HepG2 (cell line): ENCODE measurements around the gene RAPGEF5. TPM values are rescaled to one million over a fixed set of nuclear protein-coding genes. Genes with fewer than 3 reads are reported as not detected.

Experiments
- ATAC-seq: fragments of 200-7000 bp; cut with Tn5 transposase; 3 replicates; pipeline ENCODE4 v1.9.1; 2020; ENCODE audit warnings: mild to moderate bottlenecking, moderate library complexity
- BruUV-seq: library from RNA; stranded (reverse); fragments of 400-500 nt; replicated peaks from 2 replicates; lab custom pipeline; 2021; lab: Mats Ljungman, UMichigan
- CTCF ChIA-PET: fragments of 300-600 bp; formaldehyde crosslinking; extraction: SDS; loops from one replicate; lab custom pipeline; 2021; ENCODE audit warnings: low total read pairs, inconsistent platforms, low intra/inter-chr PET ratio; lab: Yijun Ruan, JAX
- POLR2A ChIA-PET: fragments of 350-600 bp; sonication (Branson Sonifier 250); formaldehyde crosslinking; loops from one replicate; lab custom pipeline; 2020; ENCODE audit warnings: antibody characterized with exemption, inconsistent platforms; lab: Yijun Ruan, JAX
- DNase-seq: peaks from one replicate; pipeline ENCODE4 v3.0.0-alpha.2; 2015; ENCODE audit warnings: low spot score
- FAIRE-seq: peaks from 3 replicates; lab custom pipeline; 2011; peaks lifted over from hg19 to GRCh38; lab: Jason Lieb, UNC
- H2AFZ ChIP-seq: one replicate; pipeline ENCODE4 v1.6.1; 2011; ENCODE audit warnings: low read length, inconsistent platforms
- H3K27ac ChIP-seq: fragments of 300-600 bp; 3 replicates; pipeline ENCODE4 v1.8.0; 2011; ENCODE audit warnings: mixed run types, mild to moderate bottlenecking, mixed read lengths, low read length, inconsistent platforms; ENCODE audit not compliant: insufficient read depth; ENCODE audit errors: extremely low read length
- H3K27me3 ChIP-seq, 2 experiments: fragments of 200-600 bp in 1 of 2; 2 replicates in 1 of 2; 3 replicates in 1 of 2; pipeline versions ENCODE4 v1.6.0 to v1.8.0; 2011; ENCODE audit warnings: low read length in 2 of 2, mild to moderate bottlenecking in 2 of 2, moderate library complexity in 2 of 2, inconsistent platforms in 1 of 2; ENCODE audit not compliant: insufficient read depth in 2 of 2, control insufficient read depth in 1 of 2
- H3K36me3 ChIP-seq, 2 experiments: fragments of 200-600 bp in 1 of 2; replicated peaks in 1 of 2; 2 replicates in 1 of 2; 3 replicates in 1 of 2; pipeline versions ENCODE4 v1.5.1 to v1.8.0; 2011; ENCODE audit warnings: low read length in 2 of 2, inconsistent platforms in 1 of 2; ENCODE audit not compliant: insufficient read depth in 2 of 2, control insufficient read depth in 1 of 2
- H3K4me1 ChIP-seq: 2 replicates; pipeline ENCODE4 v1.5.1; 2012; ENCODE audit warnings: low read length, inconsistent platforms; ENCODE audit not compliant: insufficient read depth
- H3K4me2 ChIP-seq: 2 replicates; pipeline ENCODE4 v1.6.0; 2011; ENCODE audit warnings: low read depth, low read length, inconsistent platforms
- H3K4me3 ChIP-seq, 3 experiments: fragments of 200-600 bp in 1 of 3; sonication (generic), shearing (Covaris generic) in 1 of 3; replicated peaks in 1 of 3; 2 replicates each; pipeline ENCODE4 v1.5.1; 2011 to 2016; ENCODE audit warnings: low read length in 3 of 3, inconsistent platforms in 2 of 3, low read depth in 2 of 3, mild to moderate bottlenecking in 2 of 3, control low read depth in 1 of 3, mixed read lengths in 1 of 3; ENCODE audit not compliant: insufficient read depth in 1 of 3
- H3K79me2 ChIP-seq: one replicate; pipeline ENCODE4 v1.6.1; 2011; ENCODE audit warnings: low read length, inconsistent platforms; ENCODE audit not compliant: insufficient read depth
- H3K9ac ChIP-seq: 2 replicates; pipeline ENCODE4 v1.6.0; 2011; ENCODE audit warnings: mild to moderate bottlenecking, low read depth, low read length, inconsistent platforms; ENCODE audit not compliant: insufficient read depth
- H3K9me3 ChIP-seq: 2 replicates; pipeline ENCODE4 v1.5.1; 2012; ENCODE audit warnings: mild to moderate bottlenecking, low read length
- H4K20me1 ChIP-seq: 2 replicates; pipeline ENCODE4 v1.6.0; 2011; ENCODE audit warnings: inconsistent platforms, mild to moderate bottlenecking, low read length, moderate library complexity; ENCODE audit not compliant: insufficient read depth
- AKAP8 ChIP-seq: sonication (generic); formaldehyde crosslinking; IDR thresholded peaks from 2 replicates; pipeline ENCODE4 v1.5.1; 2020; ENCODE audit warnings: mild to moderate bottlenecking, missing genetic modification reagents
- HNRNPLL ChIP-seq: fragments of 200-400 bp; formaldehyde crosslinking; IDR thresholded peaks from 2 replicates; pipeline ENCODE4 v1.6.1; 2017; ENCODE audit warnings: mild to moderate bottlenecking, low read depth, low read length; ENCODE audit not compliant: poor library complexity, severe bottlenecking
- KMT2A ChIP-seq: sonication (generic); formaldehyde crosslinking; IDR thresholded peaks from 2 replicates; pipeline ENCODE4 v1.4.0; 2020; ENCODE audit warnings: missing genetic modification reagents
- KMT2B ChIP-seq: IDR thresholded peaks from 2 replicates; pipeline ENCODE4 v1.6.1; 2016; ENCODE audit warnings: missing genetic modification reagents, missing compliant biosample characterization
- MAF1 ChIP-seq: sonication (generic); formaldehyde crosslinking; IDR thresholded peaks from 2 replicates; pipeline ENCODE4 v1.5.0; 2020; ENCODE audit warnings: missing genetic modification reagents, borderline replicate concordance
- MZF1 ChIP-seq: sonication (generic); formaldehyde crosslinking; IDR thresholded peaks from 2 replicates; pipeline ENCODE4 v1.8.1; 2023; ENCODE audit warnings: mild to moderate bottlenecking, missing genetic modification reagents, borderline replicate concordance
- SKI ChIP-seq: fragments of 450-650 bp; IDR thresholded peaks from one replicate; pipeline ENCODE4 v1.6.1; 2018; ENCODE audit warnings: mild to moderate bottlenecking; ENCODE audit not compliant: partially characterized antibody
- ZBTB20 ChIP-seq: sonication (generic); formaldehyde crosslinking; IDR thresholded peaks from 2 replicates; pipeline ENCODE4 v1.8.1; 2023; ENCODE audit warnings: missing genetic modification reagents, low read depth, mild to moderate bottlenecking, borderline replicate concordance
- ZBTB8A ChIP-seq: sonication (generic); formaldehyde crosslinking; IDR thresholded peaks from 2 replicates; pipeline ENCODE4 v1.4.0; 2020; ENCODE audit warnings: mild to moderate bottlenecking, low read depth, missing genetic modification reagents, borderline replicate concordance
- ZC3H13 ChIP-seq: sonication (generic); formaldehyde crosslinking; IDR thresholded peaks from 2 replicates; pipeline ENCODE4 v1.8.1; 2023; ENCODE audit warnings: mild to moderate bottlenecking, missing genetic modification reagents, moderate library complexity
- ZNF3 ChIP-seq: IDR thresholded peaks from 2 replicates; pipeline ENCODE4 v1.7.0; 2017; ENCODE audit warnings: inconsistent platforms
- ZSCAN31 ChIP-seq: sonication (generic); formaldehyde crosslinking; IDR thresholded peaks from 2 replicates; pipeline ENCODE4 v1.5.0; 2020; ENCODE audit warnings: low read depth, mild to moderate bottlenecking, missing genetic modification reagents
- WGBS: methylation state at CpG from one replicate; pipeline ENCODE4 v1.1.6; 2017; ENCODE audit warnings: low lambda C conversion rate; 5-methylcytosine and 5-hydroxymethylcytosine counted together
- in situ Hi-C: cut with HindIII; loops from 2 replicates; pipeline ENCODE4 v1.10.0; 2017; ENCODE audit warnings: low pct_unique_long_range_greater_than_20kb; ENCODE audit not compliant: extremely low pct_ligation_motif_present
- intact Hi-C: fragments of 100-400 bp; cut with micrococcal nuclease; formaldehyde crosslinking; loops from one replicate; pipeline ENCODE4 v1.10.0; 2022; ENCODE audit not compliant: unreplicated experiment
- polyA plus RNA-seq, 8 experiments: library from polyadenylated mRNA; depleted of rRNA in 3 of 8; stranded (reverse) in 7 of 8; unstranded in 1 of 8; fragments of >200 nt; fragmentation: Illumina TruSeq in 4 of 8; extraction: Trizol in 4 of 8; gene quantifications; 2 replicates each; pipeline versions ENCODE4 v1.2.1 to v1.2.3, GENCODE V29; 2011 to 2016; ENCODE audit warnings: low read depth in 4 of 8, missing spikeins in 1 of 8, mixed read lengths in 1 of 8; ENCODE audit not compliant: insufficient read depth in 1 of 8
- total RNA-seq, 5 experiments: library from RNA; depleted of rRNA; stranded (reverse); fragments of >200 nt; fragmentation: Illumina TruSeq; extraction: Trizol; gene quantifications; 2 replicates each; pipeline ENCODE4 v1.2.3, GENCODE V29; 2016; ENCODE audit warnings: low read depth in 1 of 5
- TF ChIP-seq, protein P1 (sequence below): sonication (generic); formaldehyde crosslinking; IDR thresholded peaks from 2 replicates; pipeline ENCODE4 v1.5.1; 2020; ENCODE audit warnings: missing genetic modification reagents, mild to moderate bottlenecking, borderline replicate concordance
- TF ChIP-seq, protein P2 (sequence below): sonication (generic); formaldehyde crosslinking; IDR thresholded peaks from 2 replicates; pipeline ENCODE4 v1.8.0; 2022; ENCODE audit warnings: missing genetic modification reagents, mild to moderate bottlenecking, moderate library complexity, borderline replicate concordance
- TF ChIP-seq, protein P3 (sequence below): sonication (generic); formaldehyde crosslinking; IDR thresholded peaks from 2 replicates; pipeline ENCODE4 v1.4.0; 2020; ENCODE audit warnings: missing genetic modification reagents

The RAPGEF5 gene
- total and polyA plus RNA-seq, 2 of the 13 experiments (the other 11 are each of a cell fraction or from before 2014, with no cell fraction given) = 17.1 to 23.4 TPM

DNA sequence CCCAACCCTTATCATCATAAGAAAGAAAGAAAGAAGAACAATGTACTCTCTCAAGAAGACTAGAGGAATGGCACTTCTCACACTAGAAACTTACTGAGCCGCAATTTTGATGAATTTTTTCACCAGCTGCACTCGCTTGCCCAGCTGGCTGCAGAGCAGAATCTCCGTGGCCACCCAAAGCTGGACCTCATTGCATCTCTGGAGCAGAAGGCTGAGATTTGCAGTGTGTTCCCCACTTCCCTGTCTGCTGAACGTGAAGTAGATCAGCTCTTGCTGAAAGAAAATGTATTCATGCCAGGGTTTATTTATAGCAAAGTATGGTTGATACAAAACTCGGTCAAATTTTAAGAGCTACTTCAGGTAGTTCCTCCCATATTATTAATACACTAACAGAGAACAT lies 212.0 kb downstream of the RAPGEF5 start:
- WGBS = 95% methylated on average over 5 of the region's 5 CpGs
- Histone ChIP-seq H2AFZ (no peak overlapping the region), H3K27ac (no peak overlapping the region), H3K79me2 (no peaks in the 10 kb centered on the region), H3K4me2 (no peak overlapping the region), H3K4me1 (no peaks in the 10 kb centered on the region), H3K9ac (no peak overlapping the region), H3K9me3 (no peaks in the 10 kb centered on the region), H3K36me3 (peaks cover 25 to 76% of the 10 kb centered on the region in 2 experiments), H3K4me3 (no peak overlapping the region), H3K27me3 (no peaks in the 10 kb centered on the region), H4K20me1 (no peaks in the 10 kb centered on the region)
- intact Hi-C loops = no loop called here
- BruUV-seq = no TSS peak
- ATAC-seq = no peak
- ChIA-PET POLR2A (no interaction called here), CTCF (no interaction called here)
- DNase-seq = no peak
- FAIRE-seq = no peak
- TF ChIP-seq, protein P1, sequence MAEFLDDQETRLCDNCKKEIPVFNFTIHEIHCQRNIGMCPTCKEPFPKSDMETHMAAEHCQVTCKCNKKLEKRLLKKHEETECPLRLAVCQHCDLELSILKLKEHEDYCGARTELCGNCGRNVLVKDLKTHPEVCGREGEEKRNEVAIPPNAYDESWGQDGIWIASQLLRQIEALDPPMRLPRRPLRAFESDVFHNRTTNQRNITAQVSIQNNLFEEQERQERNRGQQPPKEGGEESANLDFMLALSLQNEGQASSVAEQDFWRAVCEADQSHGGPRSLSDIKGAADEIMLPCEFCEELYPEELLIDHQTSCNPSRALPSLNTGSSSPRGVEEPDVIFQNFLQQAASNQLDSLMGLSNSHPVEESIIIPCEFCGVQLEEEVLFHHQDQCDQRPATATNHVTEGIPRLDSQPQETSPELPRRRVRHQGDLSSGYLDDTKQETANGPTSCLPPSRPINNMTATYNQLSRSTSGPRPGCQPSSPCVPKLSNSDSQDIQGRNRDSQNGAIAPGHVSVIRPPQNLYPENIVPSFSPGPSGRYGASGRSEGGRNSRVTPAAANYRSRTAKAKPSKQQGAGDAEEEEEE = no peak
- no peak for TF ChIP-seq ZC3H13 (CRISPR knock-in tag)
- no peak for TF ChIP-seq ZBTB20 (CRISPR knock-in tag)
- no peak for TF ChIP-seq SKI
- TF ChIP-seq, protein P2, sequence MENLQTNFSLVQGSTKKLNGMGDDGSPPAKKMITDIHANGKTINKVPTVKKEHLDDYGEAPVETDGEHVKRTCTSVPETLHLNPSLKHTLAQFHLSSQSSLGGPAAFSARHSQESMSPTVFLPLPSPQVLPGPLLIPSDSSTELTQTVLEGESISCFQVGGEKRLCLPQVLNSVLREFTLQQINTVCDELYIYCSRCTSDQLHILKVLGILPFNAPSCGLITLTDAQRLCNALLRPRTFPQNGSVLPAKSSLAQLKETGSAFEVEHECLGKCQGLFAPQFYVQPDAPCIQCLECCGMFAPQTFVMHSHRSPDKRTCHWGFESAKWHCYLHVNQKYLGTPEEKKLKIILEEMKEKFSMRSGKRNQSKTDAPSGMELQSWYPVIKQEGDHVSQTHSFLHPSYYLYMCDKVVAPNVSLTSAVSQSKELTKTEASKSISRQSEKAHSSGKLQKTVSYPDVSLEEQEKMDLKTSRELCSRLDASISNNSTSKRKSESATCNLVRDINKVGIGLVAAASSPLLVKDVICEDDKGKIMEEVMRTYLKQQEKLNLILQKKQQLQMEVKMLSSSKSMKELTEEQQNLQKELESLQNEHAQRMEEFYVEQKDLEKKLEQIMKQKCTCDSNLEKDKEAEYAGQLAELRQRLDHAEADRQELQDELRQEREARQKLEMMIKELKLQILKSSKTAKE (CRISPR knock-in tag) = no peak
- no peak for TF ChIP-seq KMT2A (CRISPR knock-in tag)
- TF ChIP-seq, protein P3, sequence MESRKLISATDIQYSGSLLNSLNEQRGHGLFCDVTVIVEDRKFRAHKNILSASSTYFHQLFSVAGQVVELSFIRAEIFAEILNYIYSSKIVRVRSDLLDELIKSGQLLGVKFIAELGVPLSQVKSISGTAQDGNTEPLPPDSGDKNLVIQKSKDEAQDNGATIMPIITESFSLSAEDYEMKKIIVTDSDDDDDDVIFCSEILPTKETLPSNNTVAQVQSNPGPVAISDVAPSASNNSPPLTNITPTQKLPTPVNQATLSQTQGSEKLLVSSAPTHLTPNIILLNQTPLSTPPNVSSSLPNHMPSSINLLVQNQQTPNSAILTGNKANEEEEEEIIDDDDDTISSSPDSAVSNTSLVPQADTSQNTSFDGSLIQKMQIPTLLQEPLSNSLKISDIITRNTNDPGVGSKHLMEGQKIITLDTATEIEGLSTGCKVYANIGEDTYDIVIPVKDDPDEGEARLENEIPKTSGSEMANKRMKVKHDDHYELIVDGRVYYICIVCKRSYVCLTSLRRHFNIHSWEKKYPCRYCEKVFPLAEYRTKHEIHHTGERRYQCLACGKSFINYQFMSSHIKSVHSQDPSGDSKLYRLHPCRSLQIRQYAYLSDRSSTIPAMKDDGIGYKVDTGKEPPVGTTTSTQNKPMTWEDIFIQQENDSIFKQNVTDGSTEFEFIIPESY = no peak
- TF ChIP-seq ZBTB8A (CRISPR knock-in tag) = no peak
- TF ChIP-seq HNRNPLL = no peak
- TF ChIP-seq ZNF3 (CRISPR knock-in tag) = no peak
- TF ChIP-seq KMT2B = no peak
- no peak for TF ChIP-seq MZF1 (CRISPR knock-in tag)
- TF ChIP-seq ZSCAN31 (CRISPR knock-in tag) = no peak
- TF ChIP-seq AKAP8 (CRISPR knock-in tag) = no peak
- TF ChIP-seq MAF1 (CRISPR knock-in tag) = no peak
- in situ Hi-C loops = no loop called here
